Sigmoid colon (tissue), 7 donors: ENCODE results near the gene NCKAP5. TPM values are rescaled to one million over a fixed set of nuclear protein-coding genes. Genes with fewer than 3 reads are reported as not detected.

Experiments used
- DNase-seq: peaks from one replicate; pipeline ENCODE4 v3.0.0-alpha.2; 2019
- H3K27ac ChIP-seq, 4 donors: fragments of 200-600 bp; sonication (generic); one replicate each; pipeline ENCODE4 v1.5.1; 2016 to 2019; ENCODE audit warnings: mild to moderate bottlenecking in 1 of 4
- H3K27me3 ChIP-seq, 3 donors: fragments of 200-600 bp; sonication (generic); one replicate each; pipeline ENCODE4 v1.5.1; 2019; ENCODE audit warnings: mild to moderate bottlenecking in 1 of 3
- H3K36me3 ChIP-seq, 4 donors: fragments of 200-600 bp; sonication (generic); one replicate each; pipeline ENCODE4 v1.5.1; 2016 to 2019
- H3K4me1 ChIP-seq, 4 donors: fragments of 200-600 bp; sonication (generic); one replicate each; pipeline ENCODE4 v1.5.1; 2017 to 2019
- H3K4me3 ChIP-seq, 4 donors: fragments of 200-600 bp; sonication (generic); one replicate each; pipeline ENCODE4 v1.5.1; 2017 to 2019; ENCODE audit warnings: mild to moderate bottlenecking in 2 of 4, moderate library complexity in 1 of 4
- H3K9me3 ChIP-seq, 4 donors: fragments of 200-600 bp in 3 of 4; sonication (generic) in 3 of 4; one replicate each; pipeline versions ENCODE4 v1.5.1 to v1.6.1; 2013 to 2019
- EP300 ChIP-seq, 4 donors: sonication (generic); formaldehyde crosslinking; IDR thresholded peaks; one replicate each; pipeline ENCODE4 v1.6.1; 2017; ENCODE audit warnings: antibody characterized with exemption in 4 of 4
- POLR2A ChIP-seq, 2 donors: fragments of 450-650 bp; IDR thresholded peaks; one replicate each; pipeline ENCODE4 v1.6.1; 2016; ENCODE audit warnings: antibody characterized with exemption in 2 of 2, mild to moderate bottlenecking in 2 of 2, moderate library complexity in 2 of 2
- POLR2AphosphoS5 ChIP-seq, 4 donors: sonication (generic); formaldehyde crosslinking; IDR thresholded peaks; one replicate each; pipeline ENCODE4 v1.6.1; 2017; ENCODE audit warnings: antibody characterized with exemption in 4 of 4
- WGBS, 2 donors: extraction: QIAGEN DNeasy Blood & Tissue Kit; methylation state at CpG; one replicate each; pipeline ENCODE4 v1.1.7; 2013; 5-methylcytosine and 5-hydroxymethylcytosine counted together
- intact Hi-C: fragments of 100-400 bp; cut with DNase I; formaldehyde crosslinking; loops from one replicate; pipeline ENCODE4 v1.15.1; 2023
- polyA plus RNA-seq, 3 donors: library from polyadenylated mRNA; stranded (reverse); fragments of 200-250 nt; gene quantifications; one replicate each; pipeline ENCODE4 v1.2.3, GENCODE V29; 2013
- total RNA-seq, 4 donors: library from RNA; depleted of rRNA; stranded (reverse); fragments of >200 nt; gene quantifications; one replicate each; pipeline ENCODE4 v1.1.0, GENCODE V29; 2016
- TF ChIP-seq, protein P1 (sequence below), 4 experiments: fragments of 450-650 bp in 3 of 4; fragments of 200-600 bp in 1 of 4; IDR thresholded peaks; one replicate each; pipeline ENCODE4 v1.5.1; 2016 to 2019; ENCODE audit warnings: antibody characterized with exemption in 4 of 4, mild to moderate bottlenecking in 3 of 4, moderate library complexity in 2 of 4
- donor health status: healthy with polysubstance abuse.
- donor health status: Bipolar disorder and iron deficiency.
- donor health status: healthy.

NCKAP5 gene
- total and polyA plus RNA-seq, 7 donors = under 0.01 to 3.7 (median 0.60) TPM

DNA sequence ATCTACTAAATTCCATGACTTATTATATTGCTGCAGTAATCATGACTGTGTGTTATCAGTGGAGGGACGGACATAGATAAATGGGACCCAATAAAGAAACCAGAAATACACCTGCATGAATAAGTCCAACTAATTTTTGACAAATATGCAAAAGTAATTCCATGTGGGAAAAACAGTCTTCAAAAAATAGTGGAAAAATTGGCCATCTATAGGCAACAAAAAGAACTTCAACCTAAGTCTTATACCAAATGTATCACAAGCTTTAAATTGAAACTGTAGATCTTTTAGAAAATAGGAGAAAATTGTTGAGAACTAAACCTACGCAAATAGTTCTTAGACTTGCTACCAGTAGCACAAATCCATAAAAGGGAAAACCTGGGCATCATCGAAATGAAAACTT, 376.2 kb downstream of the NCKAP5 start:
- no peaks in the 10 kb centered on the region for H3K36me3 ChIP-seq
- WGBS, 2 donors = 92 to 96% methylated on average over 3 of the region's 3 CpGs
- no peak for DNase-seq
- H3K9me3 ChIP-seq = no peaks in the 10 kb centered on the region
- no peaks in the 10 kb centered on the region for H3K4me1 ChIP-seq
- no peak overlapping the region for H3K4me3 ChIP-seq
- intact Hi-C loops = no loop called here
- H3K27me3 ChIP-seq = no peaks in the 10 kb centered on the region
- no peak overlapping the region for H3K27ac ChIP-seq
- TF ChIP-seq, protein P1, sequence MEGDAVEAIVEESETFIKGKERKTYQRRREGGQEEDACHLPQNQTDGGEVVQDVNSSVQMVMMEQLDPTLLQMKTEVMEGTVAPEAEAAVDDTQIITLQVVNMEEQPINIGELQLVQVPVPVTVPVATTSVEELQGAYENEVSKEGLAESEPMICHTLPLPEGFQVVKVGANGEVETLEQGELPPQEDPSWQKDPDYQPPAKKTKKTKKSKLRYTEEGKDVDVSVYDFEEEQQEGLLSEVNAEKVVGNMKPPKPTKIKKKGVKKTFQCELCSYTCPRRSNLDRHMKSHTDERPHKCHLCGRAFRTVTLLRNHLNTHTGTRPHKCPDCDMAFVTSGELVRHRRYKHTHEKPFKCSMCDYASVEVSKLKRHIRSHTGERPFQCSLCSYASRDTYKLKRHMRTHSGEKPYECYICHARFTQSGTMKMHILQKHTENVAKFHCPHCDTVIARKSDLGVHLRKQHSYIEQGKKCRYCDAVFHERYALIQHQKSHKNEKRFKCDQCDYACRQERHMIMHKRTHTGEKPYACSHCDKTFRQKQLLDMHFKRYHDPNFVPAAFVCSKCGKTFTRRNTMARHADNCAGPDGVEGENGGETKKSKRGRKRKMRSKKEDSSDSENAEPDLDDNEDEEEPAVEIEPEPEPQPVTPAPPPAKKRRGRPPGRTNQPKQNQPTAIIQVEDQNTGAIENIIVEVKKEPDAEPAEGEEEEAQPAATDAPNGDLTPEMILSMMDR (IDR thresholded peaks at IDR 0.05) = no peak
- TF ChIP-seq EP300 (IDR thresholded peaks at IDR 0.05) = no peak

DNA sequence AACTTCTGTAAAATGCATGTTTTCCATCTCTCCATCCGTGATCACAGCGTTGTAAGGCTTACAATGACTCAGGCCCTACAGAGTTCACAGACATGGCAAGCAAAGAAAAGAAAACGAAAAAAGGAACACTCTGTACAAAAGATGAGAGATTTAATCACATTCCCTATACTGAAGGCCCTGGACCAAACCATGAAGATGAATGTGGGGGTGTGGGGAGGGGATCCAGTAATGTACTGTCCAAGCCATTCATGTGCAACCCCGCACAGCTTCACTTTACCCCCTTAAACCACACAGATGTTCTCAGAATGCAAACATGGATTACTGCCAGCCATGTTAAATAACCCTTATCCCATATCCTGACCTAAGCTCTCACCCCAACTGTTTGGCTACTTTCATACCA, 391.1 kb downstream of the NCKAP5 start:
- no peak for TF ChIP-seq POLR2AphosphoS5 (IDR thresholded peaks at IDR 0.05)
- TF ChIP-seq EP300 (IDR thresholded peaks at IDR 0.05) = no peak
- no peak for TF ChIP-seq POLR2A (IDR thresholded peaks at IDR 0.05)
- TF ChIP-seq, protein P1 (IDR thresholded peaks at IDR 0.05) = no peak
- 86 to 87% methylated on average over 4 of the region's 4 CpGs for WGBS, 2 donors
- intact Hi-C loops = no loop called here

DNA sequence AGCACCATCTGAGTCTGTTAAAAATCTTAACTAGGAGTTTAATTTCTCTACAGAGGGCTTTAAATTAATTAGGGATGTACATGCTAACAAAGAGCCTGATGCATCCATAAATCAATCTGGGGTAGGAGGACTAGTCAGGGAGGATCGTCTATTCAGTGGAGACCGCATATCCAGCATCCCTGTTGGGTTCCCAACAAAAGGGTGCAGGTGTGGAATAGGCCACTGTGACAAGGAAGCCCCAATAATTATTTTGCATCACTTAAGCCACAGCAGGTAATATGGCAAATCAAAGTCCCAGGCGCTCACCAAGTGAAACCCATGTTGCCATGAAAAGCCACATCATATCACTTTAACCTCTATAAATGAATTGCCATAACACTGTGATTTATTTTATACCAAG, 392.3 kb downstream of the NCKAP5 start:
- intact Hi-C loops = no loop called here
- 86 to 91% methylated on average over 3 of the region's 3 CpGs for WGBS, 2 donors
- Histone ChIP-seq H3K27ac (no peak overlapping the region), H3K4me1 (no peaks in the 10 kb centered on the region), H3K36me3 (no peaks in the 10 kb centered on the region), H3K27me3 (peaks cover 0 to 4% (median 2%) of the 10 kb centered on the region in 3 donors), H3K4me3 (no peak overlapping the region), H3K9me3 (no peaks in the 10 kb centered on the region)
- TF ChIP-seq EP300 (IDR thresholded peaks at IDR 0.05) = no peak
- TF ChIP-seq POLR2A (IDR thresholded peaks at IDR 0.05) = no peak
- TF ChIP-seq POLR2AphosphoS5 (IDR thresholded peaks at IDR 0.05) = no peak
- TF ChIP-seq, protein P1 (IDR thresholded peaks at IDR 0.05) = no peak
- no peak for DNase-seq

More for the DNA sequence above, 391.1 kb downstream of the NCKAP5 start:
- Histone ChIP-seq H3K27me3 (peaks cover 0 to 4% (median 2%) of the 10 kb centered on the region in 3 donors), H3K36me3 (no peaks in the 10 kb centered on the region), H3K4me3 (no peak overlapping the region), H3K4me1 (no peaks in the 10 kb centered on the region), H3K27ac (no peak overlapping the region), H3K9me3 (no peaks in the 10 kb centered on the region)
- DNase-seq = no peak

DNA sequence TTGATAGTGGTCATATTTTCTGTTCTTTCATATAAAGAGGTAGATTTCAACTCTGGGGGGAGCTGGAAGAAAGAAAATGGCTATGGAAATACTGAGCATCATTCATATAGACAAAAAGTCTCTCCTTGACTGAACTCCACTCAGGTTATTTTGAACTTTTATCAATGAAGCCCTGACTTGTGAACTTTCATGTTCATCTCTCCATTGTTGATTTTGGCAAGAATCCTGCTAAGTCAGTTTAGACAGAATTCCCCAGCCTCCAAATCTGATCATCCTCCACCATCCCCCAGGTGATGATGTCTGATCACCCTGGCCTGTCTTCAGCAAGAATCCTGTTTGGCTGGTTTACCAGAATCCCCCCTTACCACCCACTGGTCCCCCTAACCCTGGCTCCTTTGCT, 395.0 kb downstream of the NCKAP5 start:
- H3K4me1 ChIP-seq = no peaks in the 10 kb centered on the region
- no peaks in the 10 kb centered on the region for H3K9me3 ChIP-seq
- no peak overlapping the region for H3K4me3 ChIP-seq
- H3K27ac ChIP-seq = no peak overlapping the region
- H3K36me3 ChIP-seq = no peaks in the 10 kb centered on the region
- TF ChIP-seq POLR2A (IDR thresholded peaks at IDR 0.05) (no peak), EP300 (IDR thresholded peaks at IDR 0.05) (no peak)
- H3K27me3 ChIP-seq = peaks cover 0 to 4% (median 2%) of the 10 kb centered on the region in 3 donors
- intact Hi-C loops = no loop called here
- DNase-seq = no peak

DNA sequence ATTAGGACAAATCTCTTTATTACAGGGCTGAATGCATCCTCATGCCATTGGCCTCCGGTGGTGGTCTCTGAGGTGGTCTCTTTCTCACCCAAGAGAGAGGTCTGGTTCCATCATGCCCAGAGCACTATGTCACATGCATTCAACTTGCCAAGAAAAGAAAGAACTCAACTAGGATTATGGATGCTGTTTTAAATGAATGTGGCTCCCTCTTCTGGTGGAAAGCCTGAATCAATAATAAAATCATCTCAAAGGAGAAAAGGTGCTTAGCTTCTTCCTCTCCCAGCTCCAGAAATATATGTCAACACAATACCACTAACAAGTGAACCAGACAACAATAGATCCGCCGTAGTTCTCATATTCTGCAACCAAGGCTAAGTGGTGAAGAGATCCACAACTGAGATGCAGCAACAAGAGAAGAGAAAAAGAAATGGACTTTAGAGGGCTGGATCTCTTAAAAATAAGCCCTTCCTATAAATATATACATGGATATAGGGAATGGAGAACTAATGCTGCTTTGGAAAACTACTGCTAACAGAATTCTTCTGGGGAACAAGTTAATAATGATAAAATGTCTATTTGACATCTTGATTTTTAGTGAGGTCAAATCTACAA, 396.8 kb downstream of the NCKAP5 start:
- Histone ChIP-seq H3K4me3 (no peak overlapping the region), H3K4me1 (no peaks in the 10 kb centered on the region), H3K36me3 (no peaks in the 10 kb centered on the region), H3K9me3 (no peaks in the 10 kb centered on the region), H3K27ac (no peak overlapping the region), H3K27me3 (no peaks in the 10 kb centered on the region)
- intact Hi-C loops = loop anchor here (1.0 kb wide), 1 partner anchor 624 kb away; no protein-coding TSS in a partner anchor
- 13 to 15% methylated on average over 3 of the region's 3 CpGs for WGBS, 2 donors
- DNase-seq = no peak
- TF ChIP-seq POLR2A (IDR thresholded peaks at IDR 0.05) (no peak), EP300 (IDR thresholded peaks at IDR 0.05) (no peak), POLR2AphosphoS5 (IDR thresholded peaks at IDR 0.05) (no peak)
- TF ChIP-seq, protein P1 (IDR thresholded peaks at IDR 0.05) = peak in 3 of 4 experiments; percentile 38 to 58 (median 53)
